CD4-positive, alpha-beta memory T cell (primary cell): Measurements from ENCODE around the gene VPS13C. TPM values are rescaled to one million over a fixed set of nuclear protein-coding genes. Genes with fewer than 3 reads are reported as not detected.

ENCODE experiments used
- CTCF ChIA-PET: fragments of 350-600 bp; sonication (Branson Sonifier 250); formaldehyde crosslinking; loops from one replicate; lab custom pipeline; 2021; ENCODE audit warnings: inconsistent platforms; ENCODE audit not compliant: partially characterized antibody; lab: Charles Lee
- POLR2A ChIA-PET: fragments of 350-600 bp; sonication (Branson Sonifier 250); formaldehyde crosslinking; loops from one replicate; lab custom pipeline; 2021; ENCODE audit not compliant: partially characterized antibody; lab: Charles Lee
- DNase-seq, 5 donors: peaks; one replicate each; pipeline versions ENCODE4 v3.0.0 to v3.0.0-alpha.2; 2020 to 2022; ENCODE audit warnings: mixed read lengths in 1 of 5
- H3K27ac ChIP-seq: one replicate; pipeline ENCODE4 v1.7.0; 2013; ENCODE audit warnings: low read depth, low read length
- H3K27me3 ChIP-seq: 2 replicates; pipeline ENCODE4 v1.7.0; 2013; ENCODE audit warnings: mild to moderate bottlenecking, low read length, moderate library complexity; ENCODE audit not compliant: insufficient read depth
- H3K36me3 ChIP-seq: 2 replicates; pipeline ENCODE4 v1.7.0; 2013; ENCODE audit warnings: mild to moderate bottlenecking, low read length, moderate library complexity; ENCODE audit not compliant: insufficient read depth
- H3K4me1 ChIP-seq: 2 replicates; pipeline ENCODE4 v1.7.0; 2013; ENCODE audit warnings: mild to moderate bottlenecking, low read length, moderate library complexity; ENCODE audit not compliant: insufficient read depth
- H3K4me3 ChIP-seq, 2 donors: one replicate each; pipeline ENCODE4 v1.7.0; 2013; ENCODE audit warnings: low read length in 2 of 2, mild to moderate bottlenecking in 1 of 2
- H3K9me3 ChIP-seq, 2 donors: one replicate each; pipeline ENCODE4 v1.7.0; 2013; ENCODE audit warnings: low read length in 2 of 2, control low read depth in 1 of 2; ENCODE audit not compliant: control insufficient read depth in 1 of 2
- H3K27ac Mint-ChIP-seq, 7 donors: one replicate each; pipeline ENCODE4 v1.8.0; 2020 to 2021; ENCODE audit warnings: mixed read lengths in 7 of 7, mild to moderate bottlenecking in 6 of 7, inconsistent platforms in 3 of 7, moderate library complexity in 3 of 7
- H3K27me3 Mint-ChIP-seq, 2 donors: one replicate each; pipeline ENCODE4 v1.8.0; 2020 to 2021; ENCODE audit warnings: mixed read lengths in 2 of 2
- H3K36me3 Mint-ChIP-seq, 2 donors: one replicate each; pipeline ENCODE4 v1.8.0; 2020 to 2021; ENCODE audit warnings: mixed read lengths in 2 of 2, inconsistent platforms in 1 of 2, mild to moderate bottlenecking in 1 of 2
- H3K4me1 Mint-ChIP-seq, 4 donors: one replicate each; pipeline ENCODE4 v1.8.0; 2020 to 2021; ENCODE audit warnings: mixed read lengths in 4 of 4, mild to moderate bottlenecking in 1 of 4
- H3K4me3 Mint-ChIP-seq, 8 donors: one replicate each; pipeline ENCODE4 v1.8.0; 2020 to 2021; ENCODE audit warnings: mixed read lengths in 8 of 8, mild to moderate bottlenecking in 7 of 8, moderate library complexity in 6 of 8, inconsistent platforms in 3 of 8
- H3K9me3 Mint-ChIP-seq, 8 donors: one replicate each; pipeline ENCODE4 v1.8.0; 2020 to 2021; ENCODE audit warnings: mixed read lengths in 8 of 8, mild to moderate bottlenecking in 5 of 8, inconsistent platforms in 3 of 8, moderate library complexity in 1 of 8
- intact Hi-C: fragments of 100-400 bp; cut with micrococcal nuclease; formaldehyde crosslinking; loops from one replicate; pipeline ENCODE4 v1.15.1; 2023
- polyA plus RNA-seq, 2 donors: library from polyadenylated mRNA; unstranded; fragments of 300-500 nt; fragmentation: Illumina TruSeq; gene quantifications; one replicate each; pipeline ENCODE4 v1.2.3, GENCODE V29; 2021
- total RNA-seq, 2 experiments: library from RNA; stranded (reverse); gene quantifications; one replicate each; pipeline ENCODE4 v1.2.3, GENCODE V29; 2021

Gene VPS13C
- total and polyA plus RNA-seq, 4 experiments from 2014 or later: 10.6 to 148 (median 82.3) TPM

DNA sequence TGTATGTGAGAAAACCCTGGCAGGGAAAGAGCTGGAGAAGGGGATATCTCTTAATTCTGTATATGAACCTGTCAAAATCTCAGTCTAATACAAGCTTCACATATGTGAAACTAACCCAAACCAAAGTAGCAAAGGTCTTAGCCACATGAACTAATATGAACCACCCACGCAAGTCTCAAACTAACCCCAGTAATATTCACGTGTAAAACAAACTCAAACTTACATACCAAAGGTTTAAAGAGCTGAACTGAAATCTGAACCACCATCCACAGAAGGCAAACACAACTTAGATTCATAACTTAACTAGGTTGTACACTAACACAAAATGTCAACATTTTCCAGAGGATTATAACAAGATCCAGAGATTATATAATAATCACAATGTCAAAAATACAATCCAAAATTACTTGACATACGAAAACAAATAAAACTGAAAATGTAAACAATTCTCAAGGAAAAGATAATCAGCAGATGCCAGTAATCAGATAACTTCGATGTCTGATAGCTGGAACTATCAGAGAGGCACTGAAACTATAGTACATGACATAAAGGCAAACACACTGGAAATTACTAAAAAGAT lies 64.1 kb downstream of the VPS13C start:
- H3K9me3 Mint-ChIP-seq: peaks cover 0 to 3% (median 0%) of the 10 kb centered on the region in 8 donors
- Histone ChIP-seq H3K27me3 (no peaks in the 10 kb centered on the region), H3K9me3 (no peaks in the 10 kb centered on the region), H3K36me3 (no peaks in the 10 kb centered on the region), H3K27ac (no peak overlapping the region), H3K4me1 (no peaks in the 10 kb centered on the region), H3K4me3 (no peak overlapping the region)
- no peaks in the 10 kb centered on the region for H3K27me3 Mint-ChIP-seq
- H3K27ac Mint-ChIP-seq: peak overlapping the region in 1 of 7 donors; percentile 49
- CTCF ChIA-PET: interaction anchor here (1.1 to 1.6 kb wide), 2 partner anchors 13 to 65 kb away, joined by 3 to 7 read pairs; partner anchors contain the start of gene VPS13C
- peaks cover 43 to 65% of the 10 kb centered on the region in 2 donors for H3K36me3 Mint-ChIP-seq
- no peak overlapping the region for H3K4me3 Mint-ChIP-seq
- no peak for DNase-seq
- H3K4me1 Mint-ChIP-seq: peaks cover 0 to 13% (median 4%) of the 10 kb centered on the region in 4 donors
- intact Hi-C loops: no loop called here
- POLR2A ChIA-PET: interaction anchor here (0.8 kb wide), 1 partner anchor 17 kb away, joined by 3 read pairs; no protein-coding TSS in a partner anchor

DNA sequence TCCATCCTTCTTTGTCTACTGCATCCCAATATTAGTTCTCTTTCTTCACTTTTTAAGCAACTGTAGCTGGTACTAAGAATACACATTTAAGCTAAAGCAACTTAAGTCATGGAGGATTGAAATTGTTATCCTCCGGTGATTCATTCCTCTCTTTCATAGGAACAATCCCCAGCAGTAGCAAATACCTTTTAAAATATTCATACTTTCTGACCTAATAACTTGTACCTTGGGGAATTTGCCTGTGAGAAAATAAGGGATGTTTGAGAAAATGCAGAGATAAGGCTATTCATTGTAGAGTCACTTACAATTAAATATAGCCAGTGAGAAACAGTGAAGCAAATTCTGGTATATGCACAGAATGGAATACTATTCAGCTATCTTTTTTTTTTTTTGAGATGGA lies 66.0 kb downstream of the VPS13C start:
- intact Hi-C loops: no loop called here
- Mint-ChIP-seq H3K4me1 (peaks cover 0 to 13% (median 4%) of the 10 kb centered on the region in 4 donors), H3K27me3 (no peaks in the 10 kb centered on the region), H3K9me3 (peaks cover 0 to 3% (median 0%) of the 10 kb centered on the region in 8 donors), H3K27ac (peak overlapping the region in 1 of 7 donors; percentile 3), H3K36me3 (peaks cover 51 to 72% of the 10 kb centered on the region in 2 donors), H3K4me3 (no peak overlapping the region)
- CTCF ChIA-PET: interaction anchor here (1.1 kb wide), 1 partner anchor 17 kb away, joined by 3 read pairs; no protein-coding TSS in a partner anchor
- Histone ChIP-seq H3K4me1 (no peaks in the 10 kb centered on the region), H3K4me3 (no peak overlapping the region), H3K27me3 (no peaks in the 10 kb centered on the region), H3K36me3 (no peaks in the 10 kb centered on the region), H3K9me3 (no peaks in the 10 kb centered on the region), H3K27ac (no peak overlapping the region)
- DNase-seq: no peak
- POLR2A ChIA-PET: no interaction called here

DNA sequence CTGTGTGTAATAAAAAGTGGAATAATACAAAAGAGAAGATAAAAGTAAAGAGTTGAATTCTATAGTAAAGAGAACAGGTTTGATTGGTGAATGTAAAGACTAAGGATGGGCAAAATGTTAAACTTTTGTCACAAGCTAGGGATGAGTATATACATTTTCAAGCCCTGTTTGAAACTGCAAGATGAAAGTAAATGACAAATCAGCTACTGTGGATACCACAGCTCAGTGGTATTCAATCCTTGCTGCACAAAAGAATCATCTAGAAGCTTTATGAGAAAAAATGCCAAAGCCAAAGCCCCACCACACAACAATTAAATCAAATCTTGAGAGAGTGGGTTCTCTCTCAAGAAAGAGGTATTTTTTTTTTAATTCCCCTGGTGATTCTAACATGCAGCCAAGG lies 67.7 kb downstream of the VPS13C start:
- H3K4me1 ChIP-seq: no peaks in the 10 kb centered on the region
- peaks cover 0 to 9% (median 2%) of the 10 kb centered on the region in 4 donors for H3K4me1 Mint-ChIP-seq
- intact Hi-C loops: no loop called here

GRCh38 chr15:61989667-61990066 lies 70.6 kb downstream of the VPS13C start:
- Mint-ChIP-seq H3K36me3 (peaks cover 57 to 62% of the 10 kb centered on the region in 2 donors), H3K9me3 (peaks cover 0 to 2% (median 0%) of the 10 kb centered on the region in 8 donors), H3K27ac (peak overlapping the region in 3 of 7 donors; percentile 4 to 32 (median 13)), H3K4me1 (peaks cover 0 to 6% (median 4%) of the 10 kb centered on the region in 4 donors), H3K27me3 (no peaks in the 10 kb centered on the region), H3K4me3 (no peak overlapping the region)
- Histone ChIP-seq H3K4me3 (no peak overlapping the region), H3K36me3 (no peaks in the 10 kb centered on the region), H3K4me1 (no peaks in the 10 kb centered on the region), H3K27me3 (no peaks in the 10 kb centered on the region), H3K27ac (no peak overlapping the region), H3K9me3 (no peaks in the 10 kb centered on the region)
- intact Hi-C loops: no loop called here
- no peak for DNase-seq
- CTCF ChIA-PET: no interaction called here
- POLR2A ChIA-PET: no interaction called here

More for the DNA sequence above, 67.7 kb downstream of the VPS13C start:
- no peak overlapping the region for H3K27ac ChIP-seq
- H3K27me3 ChIP-seq: no peaks in the 10 kb centered on the region
- Mint-ChIP-seq H3K9me3 (peaks cover 0 to 2% (median 0%) of the 10 kb centered on the region in 8 donors), H3K4me3 (no peak overlapping the region), H3K27ac (peak overlapping the region in 3 of 7 donors; percentile 39 to 68 (median 64)), H3K36me3 (peaks cover 58 to 72% of the 10 kb centered on the region in 2 donors), H3K27me3 (no peaks in the 10 kb centered on the region)
- DNase-seq: no peak
- H3K4me3 ChIP-seq: no peak overlapping the region
- CTCF ChIA-PET: interaction anchor here (1.6 kb wide), 1 partner anchor 10 kb away, joined by 4 read pairs; no protein-coding TSS in a partner anchor
- H3K9me3 ChIP-seq: no peaks in the 10 kb centered on the region
- no peaks in the 10 kb centered on the region for H3K36me3 ChIP-seq
- POLR2A ChIA-PET: no interaction called here

- H3K36me3 ChIP-seq: peaks cover 5% of the 10 kb centered on the region
- Mint-ChIP-seq H3K4me3 (no peak overlapping the region), H3K36me3 (peaks cover 68 to 75% of the 10 kb centered on the region in 2 donors), H3K9me3 (peaks cover 0 to 2% (median 0%) of the 10 kb centered on the region in 8 donors), H3K27me3 (no peaks in the 10 kb centered on the region), H3K27ac (no peak overlapping the region), H3K4me1 (peaks cover 0 to 9% (median 3%) of the 10 kb centered on the region in 4 donors)
- H3K4me3 ChIP-seq: no peak overlapping the region
- POLR2A ChIA-PET: no interaction called here
- CTCF ChIA-PET: no interaction called here
- H3K9me3 ChIP-seq: no peaks in the 10 kb centered on the region
- no peaks in the 10 kb centered on the region for H3K27me3 ChIP-seq
- no peak for DNase-seq
- no peaks in the 10 kb centered on the region for H3K4me1 ChIP-seq
- no peak overlapping the region for H3K27ac ChIP-seq
- intact Hi-C loops: no loop called here
Measured at GRCh38 chr15:61987824-61988223, 72.4 kb downstream of the VPS13C start.

DNA sequence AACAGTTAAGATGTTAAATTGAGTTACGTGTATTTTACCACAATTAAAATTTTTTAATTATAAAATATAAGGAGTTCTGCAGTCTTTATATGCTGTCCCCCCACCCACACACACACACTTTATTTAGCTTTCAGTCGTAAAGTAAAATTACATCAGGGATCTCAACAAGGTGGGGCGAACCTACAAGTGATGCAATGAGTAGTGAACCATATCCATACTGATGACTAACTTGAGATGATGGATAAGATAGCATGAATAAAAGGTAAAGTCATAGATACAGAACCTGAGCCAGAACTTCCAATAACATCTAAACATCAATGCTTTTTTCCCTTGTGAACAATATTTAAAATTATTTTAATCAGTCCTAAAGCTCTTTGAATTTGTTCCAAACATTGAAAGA lies 77.2 kb downstream of the VPS13C start:
- peaks cover 13% of the 10 kb centered on the region for H3K36me3 ChIP-seq
- Mint-ChIP-seq H3K4me3 (no peak overlapping the region), H3K27me3 (no peaks in the 10 kb centered on the region), H3K27ac (no peak overlapping the region), H3K4me1 (peaks cover 0 to 9% (median 3%) of the 10 kb centered on the region in 4 donors), H3K9me3 (peaks cover 0 to 2% (median 0%) of the 10 kb centered on the region in 8 donors), H3K36me3 (peaks cover 70 to 72% of the 10 kb centered on the region in 2 donors)
- H3K27ac ChIP-seq: no peak overlapping the region
- ChIA-PET POLR2A (no interaction called here), CTCF (interaction anchor here (1.4 to 1.6 kb wide), 2 partner anchors 8 to 14 kb away, joined by 3 to 5 read pairs; no protein-coding TSS in a partner anchor)
- no peaks in the 10 kb centered on the region for H3K9me3 ChIP-seq
- H3K4me3 ChIP-seq: no peak overlapping the region
- no peaks in the 10 kb centered on the region for H3K27me3 ChIP-seq
- DNase-seq: no peak
- no peaks in the 10 kb centered on the region for H3K4me1 ChIP-seq
- intact Hi-C loops: no loop called here

GRCh38 chr15:61978225-61978624 lies 82.0 kb downstream of the VPS13C start:
- POLR2A ChIA-PET: no interaction called here
- H3K4me3 ChIP-seq: no peak overlapping the region
- no peaks in the 10 kb centered on the region for H3K4me1 ChIP-seq
- no peak overlapping the region for H3K27ac ChIP-seq
- Mint-ChIP-seq H3K36me3 (peaks cover 50 to 65% of the 10 kb centered on the region in 2 donors), H3K27ac (no peak overlapping the region), H3K27me3 (no peaks in the 10 kb centered on the region), H3K9me3 (no peaks in the 10 kb centered on the region), H3K4me1 (peaks cover 4 to 16% (median 11%) of the 10 kb centered on the region in 4 donors), H3K4me3 (no peak overlapping the region)
- H3K9me3 ChIP-seq: no peaks in the 10 kb centered on the region
- DNase-seq: no peak
- intact Hi-C loops: no loop called here
- CTCF ChIA-PET: interaction anchor here (1.9 kb wide), 1 partner anchor 83 kb away, joined by 6 read pairs; the partner anchor contains the start of gene VPS13C
- H3K36me3 ChIP-seq: peaks cover 20% of the 10 kb centered on the region
- no peaks in the 10 kb centered on the region for H3K27me3 ChIP-seq
